ENCODE measurements around the gene TNFAIP2.

- TF ChIP-seq CTCF (conservative IDR thresholded peaks at IDR 0.05; ENCODE audit: low read depth in 2 of 2) (no peak), REST (IDR thresholded peaks at IDR 0.05; ENCODE audit: unreplicated experiment) (no peak)
Observed at GRCh38 chr14:103110681-103111231, 12.5 kb upstream of the TNFAIP2 start.

All from GM23338 (cell line).